ENCODE measurements around the gene NTM. TPM values are rescaled to one million over a fixed set of nuclear protein-coding genes. Genes with fewer than 3 reads are reported as not detected.

NTM gene
- total RNA-seq, 4 donors from 2014 or later, result 1.4 to 5.7 TPM; not detected in 2

DNA sequence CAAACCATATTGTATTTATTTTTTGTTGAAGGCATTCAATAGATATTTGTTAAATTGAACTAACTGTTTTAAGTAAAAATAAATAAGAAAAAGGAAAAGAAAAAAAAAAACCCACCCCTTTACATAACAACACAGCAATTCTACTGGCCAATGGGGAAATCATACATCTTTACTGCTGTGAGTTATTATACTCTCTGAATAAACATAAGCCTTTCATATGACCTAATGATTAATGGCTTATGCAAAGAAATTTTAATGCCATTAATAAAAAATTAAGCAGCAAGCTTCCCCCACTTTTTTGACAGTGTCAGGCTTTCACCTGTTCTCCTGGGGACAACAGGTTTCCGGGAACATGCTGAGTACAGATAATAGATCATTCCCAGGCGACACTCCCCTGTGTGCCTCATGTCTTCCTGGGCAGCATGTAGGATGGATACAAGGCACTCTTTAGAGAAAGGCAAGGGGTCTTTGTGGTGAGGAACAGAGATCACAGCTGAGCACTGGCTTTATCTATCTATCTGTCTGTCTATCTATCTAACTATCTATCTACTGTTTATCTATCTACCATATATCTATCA is 676.0 kb downstream of the NTM start:
- TF ChIP-seq, protein P1, sequence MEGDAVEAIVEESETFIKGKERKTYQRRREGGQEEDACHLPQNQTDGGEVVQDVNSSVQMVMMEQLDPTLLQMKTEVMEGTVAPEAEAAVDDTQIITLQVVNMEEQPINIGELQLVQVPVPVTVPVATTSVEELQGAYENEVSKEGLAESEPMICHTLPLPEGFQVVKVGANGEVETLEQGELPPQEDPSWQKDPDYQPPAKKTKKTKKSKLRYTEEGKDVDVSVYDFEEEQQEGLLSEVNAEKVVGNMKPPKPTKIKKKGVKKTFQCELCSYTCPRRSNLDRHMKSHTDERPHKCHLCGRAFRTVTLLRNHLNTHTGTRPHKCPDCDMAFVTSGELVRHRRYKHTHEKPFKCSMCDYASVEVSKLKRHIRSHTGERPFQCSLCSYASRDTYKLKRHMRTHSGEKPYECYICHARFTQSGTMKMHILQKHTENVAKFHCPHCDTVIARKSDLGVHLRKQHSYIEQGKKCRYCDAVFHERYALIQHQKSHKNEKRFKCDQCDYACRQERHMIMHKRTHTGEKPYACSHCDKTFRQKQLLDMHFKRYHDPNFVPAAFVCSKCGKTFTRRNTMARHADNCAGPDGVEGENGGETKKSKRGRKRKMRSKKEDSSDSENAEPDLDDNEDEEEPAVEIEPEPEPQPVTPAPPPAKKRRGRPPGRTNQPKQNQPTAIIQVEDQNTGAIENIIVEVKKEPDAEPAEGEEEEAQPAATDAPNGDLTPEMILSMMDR (IDR thresholded peaks at IDR 0.05), result no peak
- no peak for TF ChIP-seq POLR2A (IDR thresholded peaks at IDR 0.05)
- H3K36me3 ChIP-seq, result no peaks in the 10 kb centered on the region
- no peaks in the 10 kb centered on the region for H3K4me1 ChIP-seq
- no peaks in the 10 kb centered on the region for H3K9me3 ChIP-seq
- no peaks in the 10 kb centered on the region for H3K27me3 ChIP-seq
- H3K27ac ChIP-seq, result no peak overlapping the region
- no peak overlapping the region for H3K4me3 ChIP-seq
- no peak for DNase-seq
- intact Hi-C loops (cut with DNase I; ENCODE audit: low total_unique reads), result no loop called here

DNA sequence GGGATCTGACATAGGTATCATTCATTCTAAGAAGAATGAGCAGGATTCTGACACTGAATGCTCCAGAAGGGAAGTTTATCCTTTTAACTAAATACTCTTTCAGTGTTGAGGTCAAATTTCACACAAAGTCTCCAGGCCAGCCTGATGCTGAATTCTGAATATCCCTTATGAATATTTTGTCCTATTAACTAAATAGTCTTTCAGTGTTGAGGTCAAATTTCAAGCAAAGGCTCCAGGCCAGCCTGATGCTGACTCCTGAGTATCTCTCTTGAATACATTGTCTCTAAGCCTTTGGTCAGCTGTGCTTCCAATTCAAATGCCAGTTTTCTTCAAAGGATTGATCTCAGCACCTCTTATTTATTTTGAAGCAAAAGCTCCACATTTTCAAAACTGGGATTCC is 676.8 kb downstream of the NTM start:
- TF ChIP-seq, protein P1 (IDR thresholded peaks at IDR 0.05), result no peak
- TF ChIP-seq POLR2A (IDR thresholded peaks at IDR 0.05), result no peak
- no peaks in the 10 kb centered on the region for H3K36me3 ChIP-seq
- H3K27ac ChIP-seq, result no peak overlapping the region

DNA sequence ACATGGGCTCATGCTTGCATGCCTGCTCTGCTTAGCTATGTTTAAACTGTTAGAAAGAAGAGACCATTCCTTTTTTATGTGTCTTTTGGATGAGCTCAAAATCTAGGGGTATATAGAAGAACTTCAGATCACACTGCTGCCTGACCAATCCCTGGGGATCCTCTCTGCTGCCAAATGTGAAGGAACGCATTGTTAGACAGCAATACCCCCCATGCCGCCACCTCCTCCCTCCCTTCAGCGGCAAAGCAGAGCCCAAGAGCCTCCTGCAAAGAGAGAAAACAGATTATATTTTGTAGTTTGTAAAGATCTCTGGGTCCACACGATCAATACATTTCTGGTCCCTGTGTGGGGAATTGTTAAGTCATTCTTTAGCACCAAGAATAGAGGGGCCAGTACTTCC is 677.6 kb downstream of the NTM start:
- no peak overlapping the region for H3K27ac ChIP-seq

More for the DNA sequence above, 676.8 kb downstream of the NTM start:
- no peak for DNase-seq
- Histone ChIP-seq H3K4me1 (no peaks in the 10 kb centered on the region), H3K4me3 (no peak overlapping the region), H3K9me3 (no peaks in the 10 kb centered on the region), H3K27me3 (no peaks in the 10 kb centered on the region)
- intact Hi-C loops (cut with DNase I; ENCODE audit: low total_unique reads), result no loop called here

DNA sequence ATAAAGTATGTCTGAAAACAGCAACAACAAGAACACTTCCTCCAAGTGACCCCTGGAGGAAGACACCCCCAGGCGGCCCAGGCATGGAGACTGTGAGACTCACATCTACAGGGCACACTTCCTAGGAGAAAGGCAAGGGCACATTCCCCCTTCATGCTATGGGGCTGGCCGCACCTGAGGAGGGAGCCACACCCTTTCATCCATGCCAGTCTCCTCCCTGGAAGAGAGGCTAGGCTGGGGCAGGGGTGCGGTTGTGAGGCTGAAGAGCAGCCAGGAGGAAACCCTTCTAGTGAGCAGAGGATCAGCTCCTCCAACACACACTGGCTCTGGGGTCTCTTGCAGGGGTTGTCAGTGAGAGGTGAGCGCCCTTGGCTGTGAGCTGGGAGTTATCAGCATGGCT is 678.8 kb downstream of the NTM start:
- DNase-seq, result no peak
- no peaks in the 10 kb centered on the region for H3K27me3 ChIP-seq
- intact Hi-C loops (cut with DNase I; ENCODE audit: low total_unique reads), result no loop called here
- no peaks in the 10 kb centered on the region for H3K4me1 ChIP-seq
- H3K9me3 ChIP-seq, result no peaks in the 10 kb centered on the region
- no peak overlapping the region for H3K27ac ChIP-seq
- TF ChIP-seq, protein P1 (IDR thresholded peaks at IDR 0.05), result no peak
- no peak for TF ChIP-seq POLR2A (IDR thresholded peaks at IDR 0.05)
- H3K4me3 ChIP-seq, result no peak overlapping the region
- H3K36me3 ChIP-seq, result no peaks in the 10 kb centered on the region

More for the DNA sequence above, 677.6 kb downstream of the NTM start:
- H3K4me1 ChIP-seq, result no peaks in the 10 kb centered on the region
- no peak overlapping the region for H3K4me3 ChIP-seq
- H3K27me3 ChIP-seq, result no peaks in the 10 kb centered on the region
- no peak for TF ChIP-seq POLR2A (IDR thresholded peaks at IDR 0.05)
- TF ChIP-seq, protein P1 (IDR thresholded peaks at IDR 0.05), result no peak
- intact Hi-C loops (cut with DNase I; ENCODE audit: low total_unique reads), result no loop called here
- DNase-seq, result no peak
- no peaks in the 10 kb centered on the region for H3K36me3 ChIP-seq
- H3K9me3 ChIP-seq, result no peaks in the 10 kb centered on the region

DNA sequence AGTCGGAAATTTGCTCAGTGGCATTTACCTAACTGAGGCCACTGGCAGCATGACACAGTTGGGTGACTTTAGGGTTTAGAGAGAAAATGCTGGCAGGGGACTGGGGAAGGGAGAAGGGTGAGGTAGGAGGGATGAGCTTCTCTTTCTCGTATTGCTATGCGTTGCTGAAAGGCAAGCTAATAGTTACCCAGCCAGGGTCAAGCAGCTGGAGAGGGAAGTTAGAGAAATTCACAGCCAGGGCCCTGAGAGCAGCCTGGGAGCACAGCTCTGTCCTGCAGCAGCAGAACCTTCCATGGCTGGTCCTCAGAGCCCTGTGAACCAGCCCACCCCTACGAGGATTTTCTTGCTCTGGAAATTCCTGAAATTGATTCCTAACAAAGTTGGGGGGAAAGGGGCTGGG is 679.6 kb downstream of the NTM start:
- no peak overlapping the region for H3K27ac ChIP-seq
- H3K27me3 ChIP-seq, result no peaks in the 10 kb centered on the region
- no peaks in the 10 kb centered on the region for H3K4me1 ChIP-seq
- H3K9me3 ChIP-seq, result no peaks in the 10 kb centered on the region
- no peaks in the 10 kb centered on the region for H3K36me3 ChIP-seq
- TF ChIP-seq POLR2A (IDR thresholded peaks at IDR 0.05), result no peak
- TF ChIP-seq, protein P1 (IDR thresholded peaks at IDR 0.05), result no peak
- DNase-seq, result no peak
- no peak overlapping the region for H3K4me3 ChIP-seq
- intact Hi-C loops (cut with DNase I; ENCODE audit: low total_unique reads), result no loop called here

Measured in uterus (tissue), 4 donors.